OCI-LY1 (cell line): ENCODE results near the gene DYRK2.

Experiments used
- CTCF ChIP-seq: fragments of 200-600 bp; sonication (generic), shearing (Covaris generic); IDR thresholded peaks from 2 replicates; pipeline ENCODE4 v1.5.1; 2017; ENCODE audit warnings: mild to moderate bottlenecking, antibody characterized with exemption, low read length, moderate library complexity, mixed read lengths
- EZH2 ChIP-seq: fragments of 200-600 bp; sonication (generic), shearing (Covaris generic); IDR thresholded peaks from 2 replicates; pipeline ENCODE4 v1.8.0; 2017; ENCODE audit warnings: borderline replicate concordance, mixed run types, mild to moderate bottlenecking, antibody characterized with exemption, low read length, moderate library complexity, mixed read lengths

- TF ChIP-seq CTCF (no peak), EZH2 (no peak)
Measured at GRCh38 chr12:67669217-67669933, 20.8 kb downstream of the DYRK2 start.
